Lower lobe of right lung (tissue), 2 donors: ENCODE data around the gene BAK1. TPM values are rescaled to one million over a fixed set of nuclear protein-coding genes. Genes with fewer than 3 reads are reported as not detected.

Experiments
- ATAC-seq, 2 donors: fragments of 200-7000 bp; cut with Tn5 transposase; one replicate each; pipeline ENCODE4 v1.9.1; 2020 to 2022; ENCODE audit warnings: mild to moderate bottlenecking in 2 of 2, moderate library complexity in 2 of 2
- DNase-seq: peaks from one replicate; pipeline ENCODE4 v3.0.0-alpha.2; 2020
- H3K27ac ChIP-seq: fragments of 200-600 bp; one replicate; pipeline ENCODE4 v1.8.0; 2022
- H3K27me3 ChIP-seq: fragments of 200-600 bp; one replicate; pipeline ENCODE4 v1.8.0; 2022; ENCODE audit warnings: low read depth
- H3K36me3 ChIP-seq: fragments of 200-600 bp; one replicate; pipeline ENCODE4 v1.8.0; 2022; ENCODE audit warnings: mild to moderate bottlenecking
- H3K4me1 ChIP-seq: fragments of 200-600 bp; one replicate; pipeline ENCODE4 v1.8.0; 2022
- H3K4me3 ChIP-seq: fragments of 200-600 bp; one replicate; pipeline ENCODE4 v1.8.0; 2022; ENCODE audit warnings: mild to moderate bottlenecking
- H3K9me3 ChIP-seq: fragments of 200-600 bp; one replicate; pipeline ENCODE4 v1.8.0; 2022
- CTCF ChIP-seq: fragments of 200-600 bp; IDR thresholded peaks from one replicate; pipeline ENCODE4 v1.8.0; 2022; ENCODE audit warnings: antibody characterized with exemption, mild to moderate bottlenecking
- intact Hi-C: fragments of 100-400 bp; cut with DNase I; formaldehyde crosslinking; loops from one replicate; pipeline ENCODE4 v1.11.0; 2022
- total RNA-seq: library from RNA; stranded (reverse); fragmentation: NEBNext Ultra II Directional; extraction: Animal tissue kit (Norgen Biotek cat#: 25700); gene quantifications from one replicate; pipeline ENCODE4 v1.2.1, GENCODE V29; 2021
- donor health status: DM: no; HTN: yes; CAD: no; lungs with severe emphysema.

Gene BAK1
- total RNA-seq, 1 donor from 2014 or later, result 22.3 TPM

DNA sequence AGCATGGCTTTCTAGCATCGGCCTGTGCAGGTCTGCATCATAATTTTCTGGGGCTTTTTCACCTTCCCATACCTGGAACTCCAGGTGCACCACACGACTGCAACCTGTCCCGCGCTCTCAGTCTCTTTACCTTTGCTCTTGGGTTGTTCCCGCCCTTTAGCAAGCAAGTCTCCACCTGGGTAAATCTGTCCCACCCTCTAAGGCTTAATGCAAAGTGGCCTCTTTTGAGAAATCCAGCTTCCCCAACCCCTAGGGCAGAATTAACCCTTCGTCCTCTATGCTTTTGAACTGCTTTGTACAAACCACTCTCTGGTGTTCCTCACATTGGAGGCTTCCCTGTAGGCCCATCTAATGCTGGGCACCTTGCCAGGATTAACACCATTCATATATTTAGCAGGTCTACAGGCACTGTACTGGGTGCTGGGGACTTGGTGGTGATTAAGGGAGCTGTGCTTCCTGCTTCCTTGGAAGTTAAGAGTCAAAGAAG is 43.9 kb upstream of the BAK1 start:
- H3K36me3 ChIP-seq, result peaks cover 7% of the 10 kb centered on the region
- ATAC-seq (no peak), DNase-seq (no peak)
- no peaks in the 10 kb centered on the region for H3K27me3 ChIP-seq
- peaks cover 65% of the 10 kb centered on the region for H3K4me1 ChIP-seq
- H3K9me3 ChIP-seq, result no peaks in the 10 kb centered on the region
- intact Hi-C loops, result no loop called here
- H3K4me3 ChIP-seq, result no peak overlapping the region
- no peak for TF ChIP-seq CTCF
- H3K27ac ChIP-seq, result no peak overlapping the region

GRCh38 chr6:33622456-33623431 is 42.7 kb upstream of the BAK1 start:
- H3K27ac ChIP-seq, result peak overlapping the region; percentile 96
- DNase-seq, result peak; percentile 59
- H3K4me1 ChIP-seq, result peaks cover 57% of the 10 kb centered on the region
- peak overlapping the region; percentile 85 for H3K4me3 ChIP-seq
- ATAC-seq, result peak; percentile 46 to 54
- H3K9me3 ChIP-seq, result no peaks in the 10 kb centered on the region
- TF ChIP-seq CTCF, result no peak
- H3K36me3 ChIP-seq, result peaks cover 7% of the 10 kb centered on the region
- H3K27me3 ChIP-seq, result no peaks in the 10 kb centered on the region
- intact Hi-C loops, result no loop called here

- DNase-seq, result peak; percentile 78
- peak; percentile 75 to 78 for ATAC-seq
- intact Hi-C loops, result no loop called here
- Histone ChIP-seq H3K27ac (peak overlapping the region; percentile 96), H3K4me3 (peak overlapping the region; percentile 85), H3K4me1 (peaks cover 50% of the 10 kb centered on the region), H3K9me3 (no peaks in the 10 kb centered on the region), H3K36me3 (peaks cover 5% of the 10 kb centered on the region), H3K27me3 (no peaks in the 10 kb centered on the region)
- no peak for TF ChIP-seq CTCF
These were observed 41.8 kb upstream of the BAK1 start for GRCh38 chr6:33621711-33622388.

DNA sequence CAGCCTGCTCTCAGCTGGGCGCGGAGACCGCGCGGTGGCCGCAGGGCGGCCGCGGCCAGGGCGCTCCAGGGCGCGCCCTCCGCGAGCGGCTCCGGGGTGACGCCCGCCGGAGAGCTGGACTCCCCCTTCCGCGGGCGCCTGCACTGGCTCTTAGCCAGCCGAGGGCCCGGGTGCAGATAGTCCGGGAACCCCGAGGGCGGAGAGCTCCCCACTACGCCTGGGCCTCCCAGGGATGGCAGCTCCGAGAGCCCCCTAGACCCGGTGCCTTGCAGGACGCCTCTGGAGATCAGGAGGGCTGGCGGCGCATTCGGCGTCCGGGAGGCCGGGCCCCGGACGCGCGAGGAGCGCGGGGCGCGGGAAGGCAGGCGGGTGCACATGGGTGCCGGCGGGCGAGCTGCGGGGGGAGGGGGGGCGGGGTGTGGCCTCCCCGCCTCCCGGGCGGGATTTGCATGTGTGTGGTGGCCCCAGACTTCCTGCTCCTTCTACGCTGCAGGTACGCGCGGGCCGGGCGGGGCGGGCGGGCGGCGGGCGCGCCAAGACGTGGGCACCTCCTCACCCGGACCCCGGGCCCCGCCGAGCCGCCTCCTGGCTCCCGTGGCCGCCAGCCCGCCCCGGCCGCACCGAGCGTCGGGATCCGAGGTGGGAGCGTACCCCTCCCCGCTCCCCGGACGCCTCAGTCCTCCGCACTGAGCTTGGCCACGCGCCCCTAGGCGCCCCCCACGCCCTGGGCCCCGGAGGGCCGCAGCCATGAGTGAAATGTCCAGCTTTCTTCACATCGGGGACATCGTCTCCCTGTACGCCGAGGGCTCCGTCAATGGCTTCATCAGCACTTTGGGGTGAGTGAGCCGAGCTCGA is 41.0 kb upstream of the BAK1 start, which contains the start of gene ITPR3:
ITPR3 (plus strand) TSS at position 467 of the 855 bp plus-strand sequence; CDS start at position 748, 281 bp downstream.
- no peak for TF ChIP-seq CTCF
- peak; percentile 79 to 80 for ATAC-seq
- H3K9me3 ChIP-seq, result no peaks in the 10 kb centered on the region
- peak; percentile 74 for DNase-seq
- H3K27ac ChIP-seq, result peak within 1 kb of the TSS; percentile 96
- peaks cover 50% of the 10 kb centered on the region for H3K4me1 ChIP-seq
- no peaks in the 10 kb centered on the region for H3K36me3 ChIP-seq
- peak within 1 kb of the TSS; percentile 85 for H3K4me3 ChIP-seq
- H3K27me3 ChIP-seq, result no peaks in the 10 kb centered on the region
- intact Hi-C loops, result no loop called here
